Measurements from ENCODE around the gene R3HCC1L. TPM values are rescaled to one million over a fixed set of nuclear protein-coding genes. Genes with fewer than 3 reads are reported as not detected.

Gene R3HCC1L
- total RNA-seq, 3 donors from 2014 or later = 12.2 to 28.5 (median 20.6) TPM

DNA sequence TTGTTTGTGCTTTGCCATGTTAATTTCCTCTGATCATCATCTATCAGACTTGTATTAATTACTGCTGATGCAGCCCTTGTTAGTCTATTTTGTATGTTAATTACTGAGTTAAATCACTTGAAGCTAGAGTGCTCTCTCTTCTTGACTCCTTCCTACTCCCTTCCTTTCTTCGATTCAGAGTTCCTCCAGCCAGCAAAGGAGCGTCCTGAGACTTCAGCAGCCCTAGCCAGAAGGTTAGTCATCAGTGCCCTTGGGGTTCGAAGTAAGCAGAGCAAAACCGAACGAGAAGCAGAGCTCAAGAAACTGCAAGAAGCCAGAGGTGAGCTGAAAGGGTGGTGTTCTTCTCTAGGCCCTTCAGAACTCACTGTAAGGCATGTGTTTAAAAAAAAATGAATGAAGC lies 101.4 kb downstream of the R3HCC1L start:
- intact Hi-C loops (cut with DNase I; ENCODE audit: low total_unique reads) = no loop called here
- no peak for DNase-seq (ENCODE audit: low spot score in 2 of 2)
- no peaks in the 10 kb centered on the region for H3K27me3 ChIP-seq
- H3K9me3 ChIP-seq = no peaks in the 10 kb centered on the region
- no peak overlapping the region for H3K27ac ChIP-seq
- no peak overlapping the region for H3K4me3 ChIP-seq
- no peaks in the 10 kb centered on the region for H3K36me3 ChIP-seq
- TF ChIP-seq POLR2A (IDR thresholded peaks at IDR 0.05) = no peak
- TF ChIP-seq, protein P1, sequence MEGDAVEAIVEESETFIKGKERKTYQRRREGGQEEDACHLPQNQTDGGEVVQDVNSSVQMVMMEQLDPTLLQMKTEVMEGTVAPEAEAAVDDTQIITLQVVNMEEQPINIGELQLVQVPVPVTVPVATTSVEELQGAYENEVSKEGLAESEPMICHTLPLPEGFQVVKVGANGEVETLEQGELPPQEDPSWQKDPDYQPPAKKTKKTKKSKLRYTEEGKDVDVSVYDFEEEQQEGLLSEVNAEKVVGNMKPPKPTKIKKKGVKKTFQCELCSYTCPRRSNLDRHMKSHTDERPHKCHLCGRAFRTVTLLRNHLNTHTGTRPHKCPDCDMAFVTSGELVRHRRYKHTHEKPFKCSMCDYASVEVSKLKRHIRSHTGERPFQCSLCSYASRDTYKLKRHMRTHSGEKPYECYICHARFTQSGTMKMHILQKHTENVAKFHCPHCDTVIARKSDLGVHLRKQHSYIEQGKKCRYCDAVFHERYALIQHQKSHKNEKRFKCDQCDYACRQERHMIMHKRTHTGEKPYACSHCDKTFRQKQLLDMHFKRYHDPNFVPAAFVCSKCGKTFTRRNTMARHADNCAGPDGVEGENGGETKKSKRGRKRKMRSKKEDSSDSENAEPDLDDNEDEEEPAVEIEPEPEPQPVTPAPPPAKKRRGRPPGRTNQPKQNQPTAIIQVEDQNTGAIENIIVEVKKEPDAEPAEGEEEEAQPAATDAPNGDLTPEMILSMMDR (IDR thresholded peaks at IDR 0.05) = no peak
- no peak for TF ChIP-seq POLR2AphosphoS5 (IDR thresholded peaks at IDR 0.05)
- H3K4me1 ChIP-seq = no peaks in the 10 kb centered on the region

DNA sequence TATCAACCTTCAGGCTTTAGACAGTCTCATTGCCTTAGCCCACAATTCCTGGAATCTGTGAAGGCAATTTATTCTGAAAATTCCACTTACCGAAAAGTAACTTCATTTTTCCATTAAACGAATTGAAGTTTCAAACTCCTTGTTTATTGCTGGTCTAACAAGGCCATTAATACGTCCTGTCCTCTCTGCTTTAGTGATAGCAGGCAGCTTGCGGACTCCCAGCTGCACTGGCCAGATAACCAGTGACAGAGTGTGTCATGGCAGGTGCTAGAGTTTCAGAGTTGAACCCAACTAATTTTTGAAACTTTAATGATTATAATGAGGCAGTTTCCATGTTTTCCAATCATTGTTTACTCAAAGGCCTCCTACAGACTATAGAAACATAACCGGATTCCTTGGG lies 102.4 kb downstream of the R3HCC1L start:
- DNase-seq (ENCODE audit: low spot score in 2 of 2) = no peak
- Histone ChIP-seq H3K36me3 (no peaks in the 10 kb centered on the region), H3K4me1 (no peaks in the 10 kb centered on the region), H3K27me3 (no peaks in the 10 kb centered on the region), H3K9me3 (no peaks in the 10 kb centered on the region), H3K27ac (no peak overlapping the region), H3K4me3 (no peak overlapping the region)
- intact Hi-C loops (cut with DNase I; ENCODE audit: low total_unique reads) = no loop called here
- no peak for TF ChIP-seq POLR2A (IDR thresholded peaks at IDR 0.05)

DNA sequence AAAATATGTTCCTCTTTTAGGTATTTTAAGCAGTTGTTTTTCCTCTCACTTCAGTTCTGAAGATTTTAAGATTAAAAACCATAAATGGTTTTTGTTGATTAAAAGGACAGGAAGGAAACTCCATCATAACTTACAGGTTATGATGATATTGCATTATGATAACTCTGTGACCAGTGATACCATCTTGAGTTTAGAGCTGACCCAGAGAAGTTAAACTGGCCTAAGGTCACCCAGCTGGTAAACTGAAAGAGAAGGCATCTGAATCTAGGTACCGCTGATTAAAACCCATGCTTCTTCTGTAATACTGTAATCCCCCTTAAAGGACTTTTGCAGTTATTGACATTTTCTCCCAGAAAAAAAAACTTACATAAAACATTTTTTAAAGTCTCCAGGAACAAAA lies 103.9 kb downstream of the R3HCC1L start:
- H3K4me1 ChIP-seq = no peaks in the 10 kb centered on the region
- intact Hi-C loops (cut with DNase I; ENCODE audit: low total_unique reads) = no loop called here
- H3K9me3 ChIP-seq = no peaks in the 10 kb centered on the region
- no peak for DNase-seq (ENCODE audit: low spot score in 2 of 2)
- no peak overlapping the region for H3K4me3 ChIP-seq
- H3K36me3 ChIP-seq = no peaks in the 10 kb centered on the region
- no peaks in the 10 kb centered on the region for H3K27me3 ChIP-seq
- TF ChIP-seq POLR2AphosphoS5 (IDR thresholded peaks at IDR 0.05) (no peak), POLR2A (IDR thresholded peaks at IDR 0.05) (no peak)
- TF ChIP-seq, protein P1 (IDR thresholded peaks at IDR 0.05) = no peak
- H3K27ac ChIP-seq = no peak overlapping the region

DNA sequence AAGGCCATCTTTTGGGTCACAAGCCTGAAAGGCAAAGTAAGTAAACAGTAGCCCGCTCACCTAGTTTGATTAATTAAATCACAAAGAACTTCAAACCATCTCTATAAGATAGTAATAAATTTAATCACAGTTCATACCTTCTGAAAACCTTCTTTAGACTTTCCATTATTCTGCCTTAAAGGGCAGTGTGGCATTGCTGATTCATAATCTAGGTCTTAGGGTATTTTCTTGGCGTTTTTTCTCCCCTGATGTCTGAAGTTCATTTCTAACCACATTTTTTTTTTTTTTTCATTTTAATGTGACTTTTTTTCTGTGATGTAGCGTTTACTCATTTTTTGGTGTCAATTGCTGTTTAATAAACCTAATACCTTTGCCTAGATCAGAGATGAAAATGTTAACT lies 106.1 kb downstream of the R3HCC1L start:
- no peak overlapping the region for H3K27ac ChIP-seq
- no peak for DNase-seq (ENCODE audit: low spot score in 2 of 2)
- no peaks in the 10 kb centered on the region for H3K9me3 ChIP-seq
- H3K4me3 ChIP-seq = no peak overlapping the region
- H3K27me3 ChIP-seq = no peaks in the 10 kb centered on the region
- no peaks in the 10 kb centered on the region for H3K36me3 ChIP-seq
- intact Hi-C loops (cut with DNase I; ENCODE audit: low total_unique reads) = no loop called here
- no peaks in the 10 kb centered on the region for H3K4me1 ChIP-seq
- TF ChIP-seq, protein P1 (IDR thresholded peaks at IDR 0.05) = no peak
- no peak for TF ChIP-seq POLR2A (IDR thresholded peaks at IDR 0.05)
- no peak for TF ChIP-seq POLR2AphosphoS5 (IDR thresholded peaks at IDR 0.05)

DNA sequence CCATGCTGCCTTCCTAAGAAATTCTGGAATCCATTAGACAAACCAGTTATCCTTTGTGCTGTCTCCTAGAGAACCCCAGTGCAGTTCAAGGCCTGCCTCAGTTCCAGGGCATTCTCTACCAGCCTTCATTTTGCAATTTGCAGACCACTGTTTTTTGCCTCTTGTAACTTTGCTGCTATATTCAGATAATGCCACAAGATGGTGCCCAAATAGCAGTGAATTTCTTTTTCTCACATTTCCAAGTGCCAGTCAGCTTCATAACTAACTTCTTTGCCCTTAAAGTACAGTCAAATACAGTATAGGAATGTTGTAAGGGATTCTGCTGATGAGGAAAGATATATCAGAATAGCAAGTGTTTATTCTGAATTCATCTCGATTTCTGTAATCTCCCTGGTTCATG lies 108.4 kb downstream of the R3HCC1L start:
- no peaks in the 10 kb centered on the region for H3K36me3 ChIP-seq
- TF ChIP-seq POLR2AphosphoS5 (IDR thresholded peaks at IDR 0.05) = no peak
- TF ChIP-seq, protein P1 (IDR thresholded peaks at IDR 0.05) = peak in 2 of 3 donors; percentile 39 to 43
- no peak for TF ChIP-seq POLR2A (IDR thresholded peaks at IDR 0.05)
- no peak for DNase-seq (ENCODE audit: low spot score in 2 of 2)
- no peak overlapping the region for H3K27ac ChIP-seq
- no peaks in the 10 kb centered on the region for H3K27me3 ChIP-seq
- intact Hi-C loops (cut with DNase I; ENCODE audit: low total_unique reads) = no loop called here
- H3K4me3 ChIP-seq = no peak overlapping the region
- no peaks in the 10 kb centered on the region for H3K9me3 ChIP-seq
- no peaks in the 10 kb centered on the region for H3K4me1 ChIP-seq

DNA sequence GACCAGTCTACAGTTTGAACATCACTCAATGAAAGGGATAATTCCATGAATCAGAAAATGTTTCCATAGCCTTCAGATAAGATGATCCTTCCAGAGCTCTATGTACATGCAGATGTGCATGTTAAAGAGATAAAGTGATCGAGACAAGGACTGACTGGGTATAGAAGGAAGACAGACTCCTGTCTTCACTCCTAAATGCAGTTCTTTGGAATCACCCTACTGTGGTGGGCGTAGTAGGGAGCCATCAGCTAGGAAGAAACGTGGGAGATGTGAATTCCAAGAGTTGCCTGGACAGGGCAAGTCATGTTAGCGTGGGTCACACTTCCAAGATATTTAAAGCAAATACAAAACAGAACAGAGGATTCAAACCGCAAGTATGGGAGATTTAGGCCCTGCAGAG lies 109.7 kb downstream of the R3HCC1L start:
- Histone ChIP-seq H3K4me3 (no peak overlapping the region), H3K27me3 (no peaks in the 10 kb centered on the region), H3K4me1 (no peaks in the 10 kb centered on the region), H3K9me3 (no peaks in the 10 kb centered on the region), H3K27ac (peak overlapping the region; percentile 21 to 37), H3K36me3 (no peaks in the 10 kb centered on the region)
- DNase-seq (ENCODE audit: low spot score in 2 of 2) = no peak
- intact Hi-C loops (cut with DNase I; ENCODE audit: low total_unique reads) = no loop called here
- TF ChIP-seq, protein P1 (IDR thresholded peaks at IDR 0.05) = no peak
- TF ChIP-seq POLR2AphosphoS5 (IDR thresholded peaks at IDR 0.05) (no peak), POLR2A (IDR thresholded peaks at IDR 0.05) (no peak)

Data from breast epithelium (tissue), 4 donors.